Activated CD4-positive, alpha-beta memory T cell treated with anti-CD3 and anti-CD28 coated beads for 36 hours (primary cell): Measurements from ENCODE around the gene NFATC3. TPM values are rescaled to one million over a fixed set of nuclear protein-coding genes. Genes with fewer than 3 reads are reported as not detected.
A peak's percentile ranks its signal among the peaks of the same experiment; 100 is the strongest.
"Not testable (repeated sequence)": the region's sequence is repeated elsewhere in the genome, so short reads cannot be mapped to it uniquely, and the experiment has no call there.

Experiments
- CTCF ChIA-PET: fragments of 350-600 bp; sonication (Branson Sonifier 250); formaldehyde crosslinking; loops from one replicate; lab custom pipeline; 2021; ENCODE audit warnings: antibody characterized with exemption, inconsistent platforms; lab: Charles Lee
- POLR2A ChIA-PET: fragments of 350-600 bp; sonication (Branson Sonifier 250); formaldehyde crosslinking; loops from one replicate; lab custom pipeline; 2021; ENCODE audit warnings: antibody characterized with exemption; lab: Charles Lee
- DNase-seq: peaks from one replicate; pipeline ENCODE4 v3.0.0-alpha.2; 2020
- H3K27ac Mint-ChIP-seq: one replicate; pipeline ENCODE4 v1.8.0; 2021; ENCODE audit warnings: mixed read lengths
- H3K27me3 Mint-ChIP-seq: one replicate; pipeline ENCODE4 v1.8.0; 2021; ENCODE audit warnings: mixed read lengths
- H3K36me3 Mint-ChIP-seq: one replicate; pipeline ENCODE4 v1.8.0; 2021; ENCODE audit warnings: mixed read lengths
- H3K4me1 Mint-ChIP-seq: one replicate; pipeline ENCODE4 v1.8.0; 2021; ENCODE audit warnings: low read depth, mixed read lengths
- H3K4me3 Mint-ChIP-seq: one replicate; pipeline ENCODE4 v1.8.0; 2021; ENCODE audit warnings: mild to moderate bottlenecking, mixed read lengths
- H3K9me3 Mint-ChIP-seq: one replicate; pipeline ENCODE4 v1.8.0; 2021; ENCODE audit warnings: mixed read lengths
- intact Hi-C: fragments of 100-400 bp; cut with micrococcal nuclease; formaldehyde crosslinking; loops from one replicate; pipeline ENCODE4 v1.15.1; 2023
- total RNA-seq, 2 experiments: library from RNA; stranded (reverse); gene quantifications; one replicate each; pipeline ENCODE4 v1.2.3, GENCODE V29; 2021

The NFATC3 gene
- total RNA-seq, 2 experiments from 2014 or later, result 83.4 to 85.2 TPM

- no peak overlapping the region for H3K4me3 Mint-ChIP-seq
- DNase-seq, result no peak
- intact Hi-C loops, result no loop called here
- H3K36me3 Mint-ChIP-seq, result peaks cover 16% of the 10 kb centered on the region
- no peaks in the 10 kb centered on the region for H3K27me3 Mint-ChIP-seq
- peaks cover 46% of the 10 kb centered on the region for H3K4me1 Mint-ChIP-seq
- CTCF ChIA-PET, result interaction anchor here (0.7 to 1.0 kb wide), 3 partner anchors 56 to 109 kb away, joined by 4 read pairs; no protein-coding TSS in a partner anchor
- no peaks in the 10 kb centered on the region for H3K9me3 Mint-ChIP-seq
- H3K27ac Mint-ChIP-seq, result no peak overlapping the region
- POLR2A ChIA-PET, result no interaction called here
Observed at GRCh38 chr16:68149596-68149995, 64.4 kb downstream of the NFATC3 start.

- POLR2A ChIA-PET, result no interaction called here
- H3K4me1 Mint-ChIP-seq, result peaks cover 11% of the 10 kb centered on the region
- H3K9me3 Mint-ChIP-seq, result no peaks in the 10 kb centered on the region
- H3K27me3 Mint-ChIP-seq, result no peaks in the 10 kb centered on the region
- CTCF ChIA-PET, result no interaction called here
- no peak overlapping the region for H3K27ac Mint-ChIP-seq
- intact Hi-C loops, result no loop called here
- no peak overlapping the region for H3K4me3 Mint-ChIP-seq
- peaks cover 7% of the 10 kb centered on the region for H3K36me3 Mint-ChIP-seq
- DNase-seq, result no peak
Observed at GRCh38 chr16:68155425-68155824, 70.3 kb downstream of the NFATC3 start.

GRCh38 chr16:68162413-68162812 lies 77.2 kb downstream of the NFATC3 start:
- CTCF ChIA-PET, result no interaction called here
- H3K27me3 Mint-ChIP-seq, result no peaks in the 10 kb centered on the region
- no peaks in the 10 kb centered on the region for H3K4me1 Mint-ChIP-seq
- no peaks in the 10 kb centered on the region for H3K9me3 Mint-ChIP-seq
- DNase-seq, result no peak
- intact Hi-C loops, result no loop called here
- POLR2A ChIA-PET, result no interaction called here
- H3K36me3 Mint-ChIP-seq, result peaks cover 21% of the 10 kb centered on the region
- H3K27ac Mint-ChIP-seq, result no peak overlapping the region
- no peak overlapping the region for H3K4me3 Mint-ChIP-seq

GRCh38 chr16:68163275-68163674 lies 78.1 kb downstream of the NFATC3 start:
- H3K4me3 Mint-ChIP-seq, H3K9me3 Mint-ChIP-seq, H3K27ac Mint-ChIP-seq, POLR2A ChIA-PET, intact Hi-C loops, DNase-seq, CTCF ChIA-PET, H3K27me3 Mint-ChIP-seq, H3K4me1 Mint-ChIP-seq: not testable (repeated sequence)
- peaks cover 20% of the 10 kb centered on the region for H3K36me3 Mint-ChIP-seq

- H3K27me3 Mint-ChIP-seq, result no peaks in the 10 kb centered on the region
- no peaks in the 10 kb centered on the region for H3K9me3 Mint-ChIP-seq
- no peak for DNase-seq
- CTCF ChIA-PET, result interaction anchor here (1.0 kb wide), 1 partner anchor 72 kb away, joined by 6 read pairs; no protein-coding TSS in a partner anchor
- intact Hi-C loops, result no loop called here
- peaks cover 15% of the 10 kb centered on the region for H3K36me3 Mint-ChIP-seq
- POLR2A ChIA-PET, result interaction anchor here (0.6 to 1.1 kb wide), 2 partner anchors 12 to 13 kb away, joined by 3 read pairs; no protein-coding TSS in a partner anchor
- no peak overlapping the region for H3K27ac Mint-ChIP-seq
- no peaks in the 10 kb centered on the region for H3K4me1 Mint-ChIP-seq
- H3K4me3 Mint-ChIP-seq, result no peak overlapping the region
Observed at GRCh38 chr16:68166264-68166663, 81.1 kb downstream of the NFATC3 start.

GRCh38 chr16:68179196-68179795 lies 94.1 kb downstream of the NFATC3 start:
- H3K36me3 Mint-ChIP-seq, result peaks cover 48% of the 10 kb centered on the region
- H3K9me3 Mint-ChIP-seq, result no peaks in the 10 kb centered on the region
- H3K27ac Mint-ChIP-seq, result peak overlapping the region; percentile 47
- POLR2A ChIA-PET, result interaction anchor here (1.0 to 1.2 kb wide), 2 partner anchors 13 to 31 kb away, joined by 3 read pairs; no protein-coding TSS in a partner anchor
- H3K27me3 Mint-ChIP-seq, result no peaks in the 10 kb centered on the region
- no peak for DNase-seq
- CTCF ChIA-PET, result interaction anchor here (1.0 to 2.6 kb wide), 3 partner anchors 21 to 86 kb away, joined by 3 to 8 read pairs (median 6); no protein-coding TSS in a partner anchor
- no peak overlapping the region for H3K4me3 Mint-ChIP-seq
- intact Hi-C loops, result loop anchor here (5.0 kb wide), 1 partner anchor 48 kb away; no protein-coding TSS in a partner anchor
- peaks cover 23% of the 10 kb centered on the region for H3K4me1 Mint-ChIP-seq

GRCh38 chr16:68179855-68180254 lies 94.7 kb downstream of the NFATC3 start:
- Mint-ChIP-seq H3K4me3 (no peak overlapping the region), H3K4me1 (peaks cover 23% of the 10 kb centered on the region), H3K9me3 (no peaks in the 10 kb centered on the region), H3K27ac (peak overlapping the region; percentile 2), H3K36me3 (peaks cover 47% of the 10 kb centered on the region), H3K27me3 (no peaks in the 10 kb centered on the region)
- ChIA-PET POLR2A (interaction anchor here (1.0 to 1.2 kb wide), 2 partner anchors 13 to 31 kb away, joined by 3 read pairs; no protein-coding TSS in a partner anchor), CTCF (interaction anchor here (1.0 to 2.6 kb wide), 2 partner anchors 21 to 86 kb away, joined by 3 to 6 read pairs; no protein-coding TSS in a partner anchor)
- intact Hi-C loops, result loop anchor here (5.0 kb wide), 1 partner anchor 47 kb away; no protein-coding TSS in a partner anchor
- DNase-seq, result peak; percentile 22

GRCh38 chr16:68183046-68183445 lies 97.9 kb downstream of the NFATC3 start:
- no peak overlapping the region for H3K4me3 Mint-ChIP-seq
- ChIA-PET CTCF (interaction anchor here (1.1 kb wide), 1 partner anchor 45 kb away, joined by 3 read pairs; no protein-coding TSS in a partner anchor), POLR2A (no interaction called here)
- DNase-seq, result no peak
- H3K27ac Mint-ChIP-seq, result no peak overlapping the region
- intact Hi-C loops, result no loop called here
- no peaks in the 10 kb centered on the region for H3K27me3 Mint-ChIP-seq
- peaks cover 50% of the 10 kb centered on the region for H3K36me3 Mint-ChIP-seq
- peaks cover 14% of the 10 kb centered on the region for H3K4me1 Mint-ChIP-seq
- no peaks in the 10 kb centered on the region for H3K9me3 Mint-ChIP-seq

- Mint-ChIP-seq H3K27me3 (no peaks in the 10 kb centered on the region), H3K36me3 (peaks cover 34% of the 10 kb centered on the region), H3K4me3 (no peak overlapping the region), H3K27ac (no peak overlapping the region), H3K9me3 (no peaks in the 10 kb centered on the region), H3K4me1 (no peaks in the 10 kb centered on the region)
- ChIA-PET CTCF (interaction anchor here (0.8 kb wide), 1 partner anchor 9 kb away, joined by 3 read pairs; no protein-coding TSS in a partner anchor), POLR2A (no interaction called here)
- intact Hi-C loops, result no loop called here
- DNase-seq, result no peak
Observed at GRCh38 chr16:68186877-68187276, 101.7 kb downstream of the NFATC3 start.

GRCh38 chr16:68187505-68187904 lies 102.3 kb downstream of the NFATC3 start:
- no peak overlapping the region for H3K4me3 Mint-ChIP-seq
- CTCF ChIA-PET, result interaction anchor here (0.8 kb wide), 2 partner anchors 9 to 16 kb away, joined by 3 read pairs; no protein-coding TSS in a partner anchor
- POLR2A ChIA-PET, result no interaction called here
- H3K4me1 Mint-ChIP-seq, result no peaks in the 10 kb centered on the region
- H3K27ac Mint-ChIP-seq, result no peak overlapping the region
- no peak for DNase-seq
- peaks cover 31% of the 10 kb centered on the region for H3K36me3 Mint-ChIP-seq
- intact Hi-C loops, result no loop called here
- H3K27me3 Mint-ChIP-seq, result no peaks in the 10 kb centered on the region
- no peaks in the 10 kb centered on the region for H3K9me3 Mint-ChIP-seq

GRCh38 chr16:68188170-68188569 lies 103.0 kb downstream of the NFATC3 start:
- Mint-ChIP-seq H3K9me3 (no peaks in the 10 kb centered on the region), H3K4me3 (no peak overlapping the region), H3K4me1 (no peaks in the 10 kb centered on the region), H3K36me3 (peaks cover 28% of the 10 kb centered on the region), H3K27ac (no peak overlapping the region), H3K27me3 (no peaks in the 10 kb centered on the region)
- DNase-seq, result no peak
- intact Hi-C loops, result no loop called here
- POLR2A ChIA-PET, result no interaction called here
- CTCF ChIA-PET, result interaction anchor here (0.8 kb wide), 1 partner anchor 16 kb away, joined by 3 read pairs; no protein-coding TSS in a partner anchor

- H3K9me3 Mint-ChIP-seq, result no peaks in the 10 kb centered on the region
- CTCF ChIA-PET, result no interaction called here
- intact Hi-C loops, result no loop called here
- peaks cover 21% of the 10 kb centered on the region for H3K36me3 Mint-ChIP-seq
- DNase-seq, result no peak
- no peaks in the 10 kb centered on the region for H3K4me1 Mint-ChIP-seq
- no peaks in the 10 kb centered on the region for H3K27me3 Mint-ChIP-seq
- POLR2A ChIA-PET, result no interaction called here
- no peak overlapping the region for H3K4me3 Mint-ChIP-seq
- H3K27ac Mint-ChIP-seq, result no peak overlapping the region
Observed at GRCh38 chr16:68190081-68190480, 104.9 kb downstream of the NFATC3 start.
